Tibial nerve (tissue), 4 donors: Measurements from ENCODE around the gene TBC1D4.

Experiments
- EP300 ChIP-seq, 2 donors: sonication (generic); formaldehyde crosslinking; IDR thresholded peaks; one replicate each; pipeline ENCODE4 v1.6.1; 2017; ENCODE audit warnings: antibody characterized with exemption in 2 of 2, mild to moderate bottlenecking in 1 of 2
- POLR2A ChIP-seq, 2 donors: fragments of 450-650 bp; IDR thresholded peaks; one replicate each; pipeline ENCODE4 v1.6.1; 2017; ENCODE audit warnings: antibody characterized with exemption in 2 of 2, mild to moderate bottlenecking in 2 of 2, moderate library complexity in 2 of 2
- TF ChIP-seq, protein P1 (sequence below), 5 experiments: fragments of 200-600 bp in 3 of 5; fragments of 450-650 bp in 2 of 5; sonication (generic) in 3 of 5; IDR thresholded peaks; one replicate each; pipeline ENCODE4 v1.5.1; 2016 to 2019; ENCODE audit warnings: antibody characterized with exemption in 5 of 5, mild to moderate bottlenecking in 3 of 5, moderate library complexity in 2 of 5

DNA sequence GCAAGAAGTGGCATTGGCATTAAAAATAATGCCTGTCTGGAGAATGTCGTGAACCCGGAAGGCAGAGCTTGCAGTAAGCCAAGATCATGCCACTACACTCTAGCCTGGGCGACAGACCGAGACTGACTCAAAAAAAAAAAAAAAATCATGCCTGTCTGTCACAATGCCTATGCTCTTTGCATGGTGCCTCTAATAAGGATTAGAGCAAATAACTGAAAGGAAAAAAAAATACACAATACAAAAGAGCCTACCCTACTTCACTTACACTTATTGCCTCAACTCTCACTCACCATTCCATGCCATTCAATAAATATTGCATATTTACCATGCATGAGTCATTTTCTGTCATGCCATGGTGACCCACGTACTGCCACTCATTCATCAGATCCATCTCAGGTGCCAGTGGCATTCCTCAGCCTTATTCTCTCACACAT is 49.1 kb downstream of the TBC1D4 start:
- TF ChIP-seq, protein P1, sequence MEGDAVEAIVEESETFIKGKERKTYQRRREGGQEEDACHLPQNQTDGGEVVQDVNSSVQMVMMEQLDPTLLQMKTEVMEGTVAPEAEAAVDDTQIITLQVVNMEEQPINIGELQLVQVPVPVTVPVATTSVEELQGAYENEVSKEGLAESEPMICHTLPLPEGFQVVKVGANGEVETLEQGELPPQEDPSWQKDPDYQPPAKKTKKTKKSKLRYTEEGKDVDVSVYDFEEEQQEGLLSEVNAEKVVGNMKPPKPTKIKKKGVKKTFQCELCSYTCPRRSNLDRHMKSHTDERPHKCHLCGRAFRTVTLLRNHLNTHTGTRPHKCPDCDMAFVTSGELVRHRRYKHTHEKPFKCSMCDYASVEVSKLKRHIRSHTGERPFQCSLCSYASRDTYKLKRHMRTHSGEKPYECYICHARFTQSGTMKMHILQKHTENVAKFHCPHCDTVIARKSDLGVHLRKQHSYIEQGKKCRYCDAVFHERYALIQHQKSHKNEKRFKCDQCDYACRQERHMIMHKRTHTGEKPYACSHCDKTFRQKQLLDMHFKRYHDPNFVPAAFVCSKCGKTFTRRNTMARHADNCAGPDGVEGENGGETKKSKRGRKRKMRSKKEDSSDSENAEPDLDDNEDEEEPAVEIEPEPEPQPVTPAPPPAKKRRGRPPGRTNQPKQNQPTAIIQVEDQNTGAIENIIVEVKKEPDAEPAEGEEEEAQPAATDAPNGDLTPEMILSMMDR (IDR thresholded peaks at IDR 0.05) = no peak
- TF ChIP-seq POLR2A (IDR thresholded peaks at IDR 0.05) (no peak), EP300 (IDR thresholded peaks at IDR 0.05) (no peak)
